Frontal cortex (tissue), 4 donors: ENCODE results near the gene FAM107B. TPM values are rescaled to one million over a fixed set of nuclear protein-coding genes. Genes with fewer than 3 reads are reported as not detected.
"Not testable (repeated sequence)": the region's sequence is repeated elsewhere in the genome, so short reads cannot be mapped to it uniquely, and the experiment has no call there.

Source experiments
- DNase-seq, 2 donors: peaks; one replicate each; pipeline ENCODE4 v3.0.0; 2012; ENCODE audit warnings: low spot score in 2 of 2
- FAIRE-seq: peaks from 2 replicates; lab custom pipeline; 2012; peaks lifted over from hg19 to GRCh38; lab: Jason Lieb, UNC
- total RNA-seq: library from RNA; depleted of rRNA; stranded (reverse); fragments of >200 nt; gene quantifications from one replicate; pipeline ENCODE4 v1.2.3, GENCODE V29; 2014
- donor health status: control.
- donor health status: control.
- donor health status: control.

Gene FAM107B
- total RNA-seq, 1 donor from 2014 or later = 77.9 TPM

- FAIRE-seq (no peak), DNase-seq (no peak)
Observed at GRCh38 chr10:14609178-14609577, 165.5 kb downstream of the FAM107B start.

- no peak for FAIRE-seq
- no peak for DNase-seq
Observed at GRCh38 chr10:14608381-14609001, 166.2 kb downstream of the FAM107B start.

GRCh38 chr10:14606633-14607032, 168.1 kb downstream of the FAM107B start:
- FAIRE-seq = no peak
- no peak for DNase-seq

GRCh38 chr10:14605231-14605925, 169.3 kb downstream of the FAM107B start:
- DNase-seq (no peak), FAIRE-seq (no peak)

GRCh38 chr10:14604181-14605142, 170.2 kb downstream of the FAM107B start:
- FAIRE-seq = no peak
- DNase-seq = peak; percentile 88 to 92

- FAIRE-seq = no peak
- peak; percentile 23 to 44 for DNase-seq
Observed at GRCh38 chr10:14603534-14604102, 171.1 kb downstream of the FAM107B start.

GRCh38 chr10:14602807-14603533, 171.7 kb downstream of the FAM107B start:
- no peak for FAIRE-seq
- DNase-seq = no peak

GRCh38 chr10:14601872-14602725, 172.6 kb downstream of the FAM107B start:
- FAIRE-seq = no peak
- DNase-seq = peak in 1 of 2 donors; percentile 42

- DNase-seq (no peak), FAIRE-seq (no peak)
Observed at GRCh38 chr10:14601326-14601725, 173.4 kb downstream of the FAM107B start.

GRCh38 chr10:14600065-14600464, 174.6 kb downstream of the FAM107B start:
- FAIRE-seq (no peak), DNase-seq (no peak)

GRCh38 chr10:14598809-14599764, 175.6 kb downstream of the FAM107B start:
- FAIRE-seq = no peak
- no peak for DNase-seq

- no peak for DNase-seq
- FAIRE-seq = no peak
Observed at GRCh38 chr10:14595526-14596182, 179.0 kb downstream of the FAM107B start.

GRCh38 chr10:14594878-14595525, 179.7 kb downstream of the FAM107B start:
- no peak for FAIRE-seq
- DNase-seq = no peak

GRCh38 chr10:14593806-14594205, 180.9 kb downstream of the FAM107B start:
- no peak for FAIRE-seq
- no peak for DNase-seq

- no peak for DNase-seq
- no peak for FAIRE-seq
Observed at GRCh38 chr10:14592566-14592965, 182.1 kb downstream of the FAM107B start.

GRCh38 chr10:14592026-14592425, 182.7 kb downstream of the FAM107B start:
- no peak for DNase-seq
- no peak for FAIRE-seq

- FAIRE-seq, DNase-seq: not testable (repeated sequence)
Observed at GRCh38 chr10:14588938-14589294, 185.8 kb downstream of the FAM107B start.
